COR-L47 (cell line): Measurements from ENCODE around the gene ARL13B.
"Not testable (repeated sequence)": the region's sequence is repeated elsewhere in the genome, so short reads cannot be mapped to it uniquely, and the experiment has no call there.

Source experiments
- DNase-seq: peaks from one replicate; lab custom pipeline; 2025; lab: John Stamatoyannopoulos, UW

The ARL13B gene

GRCh38 chr3:94063496-94064119 is 83.7 kb downstream of the ARL13B start:
- DNase-seq = no peak

GRCh38 chr3:94064243-94064860 is 84.4 kb downstream of the ARL13B start:
- no peak for DNase-seq

- no peak for DNase-seq
Measured at GRCh38 chr3:94065122-94065521, 85.2 kb downstream of the ARL13B start.

- no peak for DNase-seq
Measured at GRCh38 chr3:94065819-94066480, 86.0 kb downstream of the ARL13B start.

- no peak for DNase-seq
Measured at GRCh38 chr3:94066506-94067500, 86.8 kb downstream of the ARL13B start.

- peak; percentile 28 for DNase-seq
Measured at GRCh38 chr3:94069194-94069813, 89.3 kb downstream of the ARL13B start.

GRCh38 chr3:94070341-94070911 is 90.5 kb downstream of the ARL13B start:
- no peak for DNase-seq

GRCh38 chr3:94071713-94072284 is 91.8 kb downstream of the ARL13B start:
- DNase-seq = no peak

GRCh38 chr3:94076055-94076454 is 96.1 kb downstream of the ARL13B start:
- DNase-seq = no peak

GRCh38 chr3:94080552-94080951 is 100.6 kb downstream of the ARL13B start:
- not testable (repeated sequence) for DNase-seq

- no peak for DNase-seq
Measured at GRCh38 chr3:94081884-94082283, 101.9 kb downstream of the ARL13B start.

- DNase-seq = peak; percentile 86
Measured at GRCh38 chr3:94082391-94082937, 102.5 kb downstream of the ARL13B start.

- DNase-seq = no peak
Measured at GRCh38 chr3:94083261-94083660, 103.3 kb downstream of the ARL13B start.

- DNase-seq = no peak
Measured at GRCh38 chr3:94089126-94089525, 109.2 kb downstream of the ARL13B start.

- DNase-seq = no peak
Measured at GRCh38 chr3:94092086-94092485, 112.1 kb downstream of the ARL13B start.

- no peak for DNase-seq
Measured at GRCh38 chr3:94093151-94093550, 113.2 kb downstream of the ARL13B start.

- DNase-seq = no peak
Measured at GRCh38 chr3:94095111-94095510, 115.2 kb downstream of the ARL13B start.

- DNase-seq = no peak
Measured at GRCh38 chr3:94098452-94098851, 118.5 kb downstream of the ARL13B start.

- DNase-seq = no peak
Measured at GRCh38 chr3:94099311-94099710, 119.4 kb downstream of the ARL13B start.

- DNase-seq = no peak
Measured at GRCh38 chr3:94101860-94102259, 121.9 kb downstream of the ARL13B start.
